HG03103 (cell line): ENCODE data around the gene NFIA.

Source experiments
- ATAC-seq: cut with Tn5 transposase; IDR thresholded peaks from one replicate; pipeline ENCODE4 v1.9.1; 2021; ENCODE audit warnings: low read depth; ENCODE audit not compliant: unreplicated experiment

Gene NFIA

DNA sequence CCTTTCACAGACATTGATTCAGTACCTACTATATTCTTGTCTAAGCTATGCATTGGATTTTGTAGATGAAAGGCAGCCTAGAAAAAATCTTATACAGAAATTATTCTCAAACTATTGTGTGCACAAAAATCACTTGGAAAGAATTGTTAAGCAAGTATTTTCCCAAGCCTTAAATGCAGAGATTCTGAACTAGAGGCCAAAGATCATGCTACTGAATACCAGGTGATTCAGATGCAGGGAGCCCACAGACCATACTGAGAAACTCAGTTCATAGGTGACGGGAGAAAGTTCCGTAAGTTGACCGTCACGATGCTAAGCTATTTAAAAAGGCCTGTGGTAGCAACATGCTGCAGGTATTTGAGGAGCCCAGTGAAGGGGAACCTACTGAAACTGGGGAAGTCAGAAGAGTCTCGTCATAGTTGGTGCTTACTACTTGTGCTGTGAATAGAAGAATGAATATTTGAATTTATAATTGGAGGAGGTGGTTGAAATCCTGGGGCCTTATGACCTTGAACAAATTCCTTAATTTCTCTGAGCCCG lies 150.8 kb downstream of the NFIA start:
- no peak for ATAC-seq

DNA sequence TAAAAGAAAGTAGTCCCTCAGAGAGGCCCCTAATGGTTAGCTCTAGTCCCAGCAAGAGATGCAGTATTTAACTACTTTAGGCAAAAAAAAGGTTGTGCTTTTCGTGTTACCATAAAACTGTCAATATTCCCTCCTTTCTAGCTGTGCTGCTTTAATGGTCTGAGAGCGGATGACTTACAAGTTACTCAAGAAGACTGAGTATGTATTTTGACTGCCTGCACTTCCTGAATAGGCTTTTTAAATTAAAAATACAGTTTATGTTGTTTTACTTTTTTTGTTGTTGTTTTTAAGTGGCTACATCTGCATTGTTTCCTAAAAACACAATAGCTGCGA lies 152.2 kb downstream of the NFIA start:
- no peak for ATAC-seq

DNA sequence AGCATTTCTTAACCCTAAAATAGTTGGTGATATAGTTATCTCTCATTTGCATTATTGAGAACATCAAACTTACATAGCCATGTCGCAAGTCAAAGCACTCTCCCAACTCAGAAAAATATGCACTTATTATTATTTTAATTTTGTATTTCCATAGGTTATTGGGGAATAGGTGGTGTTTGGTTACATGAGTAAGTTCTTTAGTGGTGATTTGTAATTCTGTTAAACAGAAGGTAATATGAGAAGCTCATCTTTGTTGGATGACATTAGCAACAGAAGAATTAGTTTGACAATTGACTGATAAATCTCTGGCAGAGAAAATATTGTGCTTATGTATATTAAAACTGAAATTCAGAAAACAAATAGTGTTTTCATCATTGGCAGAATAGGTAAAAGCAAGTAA lies 154.8 kb downstream of the NFIA start:
- ATAC-seq = no peak

DNA sequence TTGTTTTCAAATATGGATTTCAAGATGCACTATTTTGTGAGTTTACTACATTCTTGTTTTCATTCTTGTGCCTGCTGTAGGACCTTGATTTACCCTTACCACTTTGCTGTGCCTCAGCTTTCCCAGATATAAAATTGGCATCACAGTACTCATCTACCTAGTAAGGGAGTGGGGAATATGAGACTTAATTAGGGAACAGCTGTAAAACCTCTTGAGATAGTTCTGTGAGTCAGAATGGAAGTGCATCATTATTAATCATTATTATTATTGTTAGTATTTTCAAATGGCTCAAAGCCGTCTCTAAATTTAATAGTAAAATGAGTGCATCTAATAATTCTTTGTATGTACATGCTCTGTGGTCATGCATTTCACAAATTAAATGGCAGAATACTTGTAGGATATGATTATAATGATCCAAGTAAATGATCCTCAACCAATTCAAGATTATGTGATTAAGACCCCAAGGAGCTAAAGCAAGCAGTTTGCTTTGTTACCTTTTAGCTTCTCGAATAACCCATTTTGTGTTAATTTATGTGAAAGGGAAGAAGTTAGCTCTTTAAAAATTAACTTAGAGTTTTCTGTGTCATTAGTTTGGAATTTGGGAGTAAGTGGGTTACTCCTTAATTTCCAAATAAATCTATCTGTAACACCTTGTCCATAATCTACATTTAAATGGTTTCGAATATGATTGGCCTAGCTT lies 155.4 kb downstream of the NFIA start:
- no peak for ATAC-seq

DNA sequence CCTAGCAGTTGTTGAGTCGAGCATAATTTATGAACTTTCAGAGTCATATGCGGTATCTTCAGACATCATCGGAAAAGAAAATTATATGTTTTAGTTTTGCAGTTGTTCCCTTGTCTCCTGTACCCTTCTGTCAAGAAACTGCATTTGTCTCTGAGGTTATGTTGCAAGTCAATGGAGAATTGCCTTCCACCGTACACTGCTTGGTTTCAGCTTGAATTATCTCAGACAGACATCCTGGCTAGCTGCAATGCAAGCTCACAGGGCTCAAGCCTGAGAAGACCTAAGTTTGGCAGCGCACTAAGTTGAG lies 156.0 kb downstream of the NFIA start:
- no peak for ATAC-seq

DNA sequence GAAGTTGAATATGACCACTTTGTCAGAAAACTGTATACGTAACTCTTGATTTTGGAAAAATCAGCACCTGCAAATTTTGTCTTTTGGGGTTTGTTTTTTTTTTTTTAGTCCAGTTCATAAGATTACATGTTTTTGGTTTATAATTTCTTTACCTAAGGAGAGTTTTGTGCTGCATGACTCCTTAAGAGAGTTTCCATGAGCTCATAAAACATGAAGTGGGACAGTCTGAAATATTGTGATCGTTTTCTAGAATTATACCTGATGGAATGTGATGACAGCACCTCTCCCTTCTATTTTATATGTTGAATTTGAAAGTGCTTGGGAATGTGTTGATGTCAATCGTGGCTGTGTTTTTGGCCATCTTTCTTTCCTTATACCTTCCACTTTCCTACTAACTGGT lies 158.5 kb downstream of the NFIA start:
- no peak for ATAC-seq

DNA sequence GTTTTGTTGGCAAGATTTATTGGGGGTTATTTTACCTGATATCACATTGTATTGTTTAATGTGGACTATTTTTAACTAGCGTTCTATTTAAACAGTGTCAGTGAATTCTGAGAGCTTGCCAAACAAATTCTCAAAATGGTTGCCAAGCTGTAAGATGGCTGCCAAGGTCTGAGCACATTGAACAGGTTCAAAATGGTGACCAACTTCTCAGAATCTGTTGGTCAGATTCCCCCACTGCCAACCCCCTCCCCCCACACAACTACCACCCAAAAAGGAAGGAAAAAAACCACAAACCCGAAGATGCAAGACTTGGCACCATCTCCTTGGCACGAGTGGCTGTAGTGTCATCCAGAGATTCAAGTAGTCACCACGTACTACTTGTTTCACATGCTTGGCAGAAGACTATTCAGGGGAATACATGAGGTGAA lies 159.1 kb downstream of the NFIA start:
- no peak for ATAC-seq

DNA sequence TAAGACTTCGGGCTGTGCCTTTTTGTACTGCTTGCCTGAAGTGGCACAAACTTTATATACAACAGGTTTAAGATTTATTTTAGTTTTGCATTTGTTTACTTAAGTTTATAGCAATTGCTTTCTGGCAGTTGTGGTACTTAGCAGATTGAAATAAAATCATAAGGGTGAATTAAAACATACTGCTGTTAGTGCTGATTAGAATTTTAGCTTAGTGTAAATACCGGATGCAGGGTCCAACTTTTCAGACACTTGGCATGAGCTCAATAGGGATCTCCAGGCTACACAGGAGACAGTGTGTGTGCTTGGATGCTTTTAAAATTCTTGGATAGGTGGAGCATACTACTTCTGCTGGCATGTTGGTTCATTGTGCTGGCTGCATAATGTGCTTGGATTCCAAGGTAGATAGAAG lies 159.6 kb downstream of the NFIA start:
- ATAC-seq = no peak

DNA sequence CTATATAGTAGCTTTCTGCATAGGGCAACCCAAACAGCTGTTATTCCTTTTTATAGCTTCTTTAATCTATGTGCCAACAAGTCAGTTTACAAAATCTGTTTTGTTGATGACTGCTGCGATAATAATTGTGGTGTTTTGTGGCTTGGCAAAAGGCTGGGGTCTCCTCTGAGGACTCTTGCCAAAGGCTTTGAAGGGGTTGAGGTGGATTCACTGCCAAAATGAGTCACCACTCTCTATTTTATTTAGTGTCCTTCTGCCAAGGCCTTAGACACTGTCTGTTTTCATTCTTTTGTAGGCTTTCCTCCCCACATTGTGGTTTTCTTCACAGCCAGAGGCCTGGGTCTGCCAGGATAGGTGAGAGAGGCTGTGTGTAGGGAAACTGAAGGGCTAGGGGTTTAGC lies 161.8 kb downstream of the NFIA start:
- no peak for ATAC-seq

DNA sequence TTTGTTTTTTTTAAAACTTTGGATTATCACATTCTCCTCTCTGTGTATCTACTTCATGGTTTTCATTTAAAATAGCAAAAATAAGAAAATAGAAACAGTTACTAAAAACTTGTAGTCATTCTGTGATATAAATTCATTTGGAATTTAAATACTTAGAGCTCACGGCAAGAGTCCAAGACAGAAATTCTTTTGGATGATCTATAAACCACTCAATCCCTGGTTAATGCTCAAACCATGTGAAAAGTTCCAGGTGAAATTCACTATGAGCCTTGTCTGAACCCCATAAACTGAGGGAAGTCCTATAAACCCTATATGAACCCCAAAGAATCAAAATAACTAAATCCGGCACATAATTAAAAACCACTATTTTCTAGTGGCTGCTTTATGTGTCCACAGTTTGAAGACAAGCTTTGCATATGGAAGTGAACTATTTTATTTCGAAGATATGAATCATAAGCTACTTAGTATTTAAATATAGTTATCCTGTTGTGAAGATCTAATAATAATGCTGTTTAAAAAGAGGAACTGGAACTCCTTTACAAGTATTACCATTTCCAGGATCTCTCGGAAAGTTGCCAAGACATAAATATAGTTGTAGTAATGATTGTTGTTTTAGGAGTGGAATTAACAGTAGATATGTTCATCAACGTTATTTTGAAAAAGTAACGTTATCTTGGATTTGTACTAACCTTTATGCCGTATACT lies 163.5 kb downstream of the NFIA start:
- peak; percentile 51 for ATAC-seq

DNA sequence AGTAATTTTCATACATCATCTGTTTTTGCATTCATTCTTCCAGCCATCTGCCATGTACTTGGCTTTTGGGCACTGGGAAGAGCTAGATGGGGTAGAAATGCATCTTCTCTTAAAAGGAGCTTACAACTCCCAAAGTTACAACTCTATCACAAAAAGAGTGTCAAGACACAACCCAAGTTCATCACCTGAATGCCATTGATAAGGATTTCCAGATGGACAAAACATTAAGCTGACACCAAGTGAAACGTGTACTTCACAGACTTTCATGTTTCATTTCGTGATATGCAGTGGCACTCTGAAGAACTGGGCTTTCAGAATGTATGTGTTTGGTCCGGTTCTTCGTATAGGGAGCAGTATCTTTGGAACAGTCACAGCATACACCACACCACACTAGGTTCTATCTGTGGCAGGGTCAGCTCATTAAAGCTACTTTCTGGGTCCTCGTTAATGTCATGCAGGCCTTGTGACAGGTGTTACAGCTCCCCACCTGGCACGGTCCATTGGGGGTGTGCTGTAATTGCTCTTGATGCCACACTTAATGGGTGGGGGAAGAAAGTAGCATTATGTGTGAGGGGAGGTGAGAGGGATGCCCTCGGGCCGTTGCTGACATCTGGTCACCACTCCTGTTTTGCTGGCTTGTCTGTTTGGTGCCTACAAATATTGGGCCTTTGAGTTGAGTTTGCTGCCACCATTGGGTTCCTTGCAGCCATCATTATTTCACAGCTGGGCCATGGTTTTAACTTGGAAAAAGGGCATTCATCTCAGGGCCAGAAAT lies 164.9 kb downstream of the NFIA start:
- no peak for ATAC-seq

DNA sequence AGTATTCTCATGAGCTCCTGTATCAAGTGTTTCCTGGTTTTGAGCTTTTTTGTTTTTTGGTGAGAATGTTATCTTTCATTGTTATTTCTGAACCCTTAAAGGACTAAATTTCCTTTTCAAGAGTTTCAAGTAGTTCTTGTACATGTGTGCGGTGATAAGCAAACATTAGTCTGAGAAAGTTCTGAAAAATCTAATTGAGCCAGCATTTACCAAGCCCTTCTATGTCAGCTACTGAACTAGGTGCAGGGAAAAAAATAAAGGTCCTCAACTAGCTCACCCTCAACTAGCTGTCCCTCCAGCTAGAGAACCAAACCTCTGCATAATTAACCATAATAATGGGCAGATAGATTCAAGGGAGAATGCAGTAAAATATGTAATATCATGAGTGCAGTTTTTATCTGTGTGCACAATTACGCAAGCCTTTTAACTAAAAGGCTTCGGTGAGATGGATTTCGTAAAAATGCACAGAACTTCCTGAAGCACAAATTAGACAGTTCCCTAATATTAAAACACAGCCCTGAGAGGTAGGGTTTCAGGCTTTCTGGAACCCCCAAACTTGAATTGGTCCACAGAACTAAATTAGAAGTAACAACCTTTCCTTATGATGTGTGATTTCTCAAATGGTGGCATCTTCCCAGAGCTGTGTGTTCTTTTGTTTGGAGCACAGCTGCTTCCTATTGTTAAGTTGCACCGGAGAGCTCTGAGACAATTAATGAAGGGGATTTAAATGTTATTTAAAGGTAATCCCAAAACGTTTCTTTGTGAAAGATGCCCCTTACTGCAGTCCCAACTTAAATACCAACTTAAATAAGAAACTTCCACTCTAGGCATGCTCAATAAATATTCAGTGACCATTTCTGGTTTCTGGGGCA lies 165.8 kb downstream of the NFIA start:
- no peak for ATAC-seq

DNA sequence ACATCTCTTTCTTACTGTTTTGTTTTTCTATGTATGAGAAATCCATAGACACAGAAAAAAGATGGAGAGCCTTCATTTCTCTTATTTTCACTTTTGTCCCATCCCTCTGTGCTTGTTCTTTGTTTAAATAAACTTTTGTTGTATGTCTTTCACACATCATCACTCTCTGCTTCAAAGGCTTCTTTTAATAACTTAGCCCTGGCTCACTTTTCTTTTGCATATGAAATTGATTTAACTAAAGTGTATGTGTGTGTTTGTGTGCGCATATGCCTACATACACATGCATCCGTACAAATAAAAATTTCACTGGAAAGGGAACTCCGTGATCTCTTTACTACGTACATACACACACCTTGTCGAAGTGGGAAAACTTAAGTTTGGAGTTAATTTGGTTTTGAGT lies 168.6 kb downstream of the NFIA start:
- no peak for ATAC-seq

DNA sequence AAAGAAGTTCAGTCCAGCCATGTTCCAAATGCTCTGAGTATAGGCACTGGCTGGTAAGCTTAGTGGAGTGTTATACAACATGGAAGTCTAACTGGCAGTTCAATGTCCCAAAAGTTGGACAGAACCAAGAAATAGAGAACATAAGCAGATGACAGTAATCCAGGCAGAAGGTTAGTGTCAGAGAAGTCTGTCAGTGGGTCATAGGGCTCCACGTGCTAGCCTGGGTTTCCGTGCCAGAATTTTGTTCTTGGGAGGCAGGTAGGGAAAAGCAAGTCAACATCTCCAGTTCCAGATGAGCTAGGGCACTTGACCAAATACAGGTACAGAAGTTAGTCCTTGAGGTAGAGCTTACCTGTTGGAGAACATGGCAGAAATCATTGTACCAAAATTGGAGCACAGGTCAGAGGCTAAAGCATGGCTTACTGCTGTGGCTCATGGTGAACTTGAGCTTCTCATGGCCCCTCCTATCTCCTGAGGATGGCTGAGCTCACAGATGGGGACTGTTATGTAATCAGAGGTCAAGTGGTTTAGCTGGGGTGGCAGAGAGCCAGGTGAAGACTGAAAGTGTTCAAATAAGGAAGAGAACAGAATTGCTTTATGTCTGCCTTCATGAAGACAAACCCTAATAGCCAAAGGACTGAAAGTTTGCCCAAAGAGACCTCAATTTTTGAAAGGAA lies 170.8 kb downstream of the NFIA start:
- ATAC-seq = no peak

DNA sequence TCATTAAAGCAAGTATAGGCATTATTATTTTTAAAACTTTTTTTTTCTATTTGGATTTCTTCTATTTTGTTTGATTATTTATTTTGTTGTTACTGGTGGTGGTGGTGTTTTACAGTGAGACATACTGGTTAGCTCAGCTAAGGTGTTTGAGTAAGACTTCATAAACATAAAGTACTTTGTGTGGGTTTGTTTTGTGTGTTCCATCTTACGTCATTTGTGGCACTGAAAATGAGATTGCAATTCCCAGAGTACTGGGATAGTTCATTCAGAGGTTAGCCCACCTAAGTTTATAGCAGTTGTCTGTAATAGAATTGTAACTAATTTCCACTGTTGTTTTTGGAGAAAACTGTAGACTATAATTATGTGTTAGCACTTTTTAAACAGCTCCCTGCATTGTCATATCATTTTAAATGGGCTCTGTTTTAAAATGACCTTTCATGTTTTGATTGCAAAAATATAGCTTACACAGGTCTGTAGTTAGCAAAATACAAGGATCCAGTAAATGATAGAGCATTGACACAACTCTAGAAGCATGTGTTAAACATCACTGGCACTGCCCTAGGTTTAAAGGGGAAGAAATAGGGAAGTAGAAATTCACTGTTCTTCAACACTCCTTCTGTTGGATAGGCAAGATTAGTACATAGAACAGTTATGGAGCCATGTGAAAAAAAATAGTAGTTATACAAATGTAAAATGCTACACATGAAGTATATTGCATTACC lies 171.7 kb downstream of the NFIA start:
- no peak for ATAC-seq

DNA sequence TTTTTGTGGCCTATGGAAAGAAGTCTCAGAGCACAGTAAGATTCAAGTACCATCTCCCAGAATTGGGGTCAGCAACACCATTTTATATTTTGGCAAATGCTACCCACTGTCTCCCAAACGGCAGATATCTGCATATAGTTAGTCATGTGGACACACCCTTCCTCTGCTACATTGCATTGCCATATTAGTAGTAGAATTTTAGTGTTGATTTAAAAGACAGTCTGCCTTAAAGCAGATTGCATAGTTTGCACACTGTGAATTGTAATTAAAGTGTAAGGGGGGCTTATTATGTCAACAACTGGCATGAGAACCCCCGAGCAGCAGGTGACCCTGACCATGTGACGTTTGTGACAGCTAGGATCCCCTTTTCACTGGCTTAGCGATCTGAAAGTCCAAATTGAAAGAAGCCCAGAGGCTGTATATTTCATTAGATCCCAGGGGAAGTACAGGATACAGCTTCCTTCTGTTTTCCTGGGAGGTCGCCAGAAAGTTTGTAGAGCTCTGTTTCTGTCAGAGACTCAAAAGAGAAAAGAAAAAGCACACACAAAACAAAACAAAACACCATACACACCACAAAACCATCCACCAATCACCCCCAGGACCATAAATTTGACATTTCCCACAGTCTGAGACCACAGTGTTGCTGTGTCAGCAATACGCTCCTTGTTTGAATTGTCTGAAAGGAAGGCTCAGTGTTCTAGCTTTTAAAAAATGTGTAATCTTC lies 172.4 kb downstream of the NFIA start:
- ATAC-seq = no peak

DNA sequence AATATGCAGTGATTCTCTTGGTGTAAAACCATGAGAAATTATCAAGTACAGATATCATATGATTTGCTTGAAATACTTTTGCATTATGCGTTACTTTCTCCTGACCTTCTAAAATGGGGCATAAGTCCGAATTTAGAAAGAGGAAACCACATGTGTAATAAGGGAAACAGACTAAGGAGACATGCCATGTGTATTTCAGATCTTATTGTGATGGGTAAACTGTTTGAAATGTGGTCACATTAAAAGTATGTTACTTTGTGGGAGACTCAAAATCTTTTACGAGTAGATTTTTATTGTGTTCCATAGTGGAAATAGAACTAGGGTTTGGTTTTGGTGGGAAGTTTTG lies 173.0 kb downstream of the NFIA start:
- ATAC-seq = no peak

DNA sequence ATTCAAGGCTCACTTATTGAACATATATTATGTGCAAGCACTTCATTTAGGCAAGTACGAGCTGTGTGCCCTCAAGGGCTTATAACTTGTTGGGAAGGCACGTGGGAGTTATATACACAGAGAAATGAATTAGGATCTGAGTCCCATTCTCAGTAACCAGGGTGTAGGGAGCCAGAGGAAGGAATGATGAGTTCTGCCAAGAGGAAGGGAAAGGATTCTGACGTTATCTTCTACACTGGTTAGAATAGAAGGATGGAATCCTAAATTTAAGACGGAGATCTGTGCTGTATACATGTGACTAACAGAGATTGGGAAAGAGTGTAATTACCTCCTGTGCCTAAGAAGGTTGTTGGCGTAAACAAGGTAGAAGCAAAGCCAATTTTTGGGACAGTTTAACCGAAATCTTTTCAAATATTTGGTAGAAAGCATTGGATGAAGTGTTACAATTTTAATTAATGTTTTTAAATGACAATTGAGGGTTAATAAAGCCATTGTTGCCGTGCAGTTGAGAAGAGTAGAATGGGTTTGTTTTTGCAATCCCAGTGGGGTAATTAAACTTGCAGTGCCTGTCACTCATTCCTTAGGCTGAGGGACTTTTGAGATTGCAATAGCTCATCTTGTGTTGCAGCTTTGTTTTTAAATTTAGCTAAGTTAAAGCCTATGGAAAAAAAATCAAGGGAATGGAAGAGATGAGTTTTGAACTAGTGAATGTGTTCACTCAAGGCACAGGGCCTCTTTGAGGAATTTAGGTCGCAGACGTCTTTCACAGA lies 177.2 kb downstream of the NFIA start:
- no peak for ATAC-seq
